BJ (cell line): ENCODE data around the gene CLMN. TPM values are rescaled to one million over a fixed set of nuclear protein-coding genes. Genes with fewer than 3 reads are reported as not detected.

Experiments
- CTCF ChIA-PET: fragments of 350-600 bp; formaldehyde crosslinking; extraction: SDS; loops from one replicate; lab custom pipeline; 2021; ENCODE audit warnings: antibody characterized with exemption, inconsistent platforms; lab: Yijun Ruan, JAX
- POLR2A ChIA-PET: fragments of 300-600 bp; sonication (Branson Sonifier 250); formaldehyde crosslinking; extraction: SDS; loops from one replicate; lab custom pipeline; 2021; ENCODE audit warnings: antibody characterized with exemption; lab: Charles Lee
- DNase-seq: peaks from one replicate; pipeline ENCODE4 v3.0.0-alpha.2; 2011; ENCODE audit warnings: low read depth
- H3K27me3 ChIP-seq: 2 replicates; pipeline ENCODE4 v1.6.0; 2011; ENCODE audit warnings: low read length; ENCODE audit not compliant: control insufficient read depth, insufficient read depth
- H3K36me3 ChIP-seq: 2 replicates; pipeline ENCODE4 v1.5.1; 2011; ENCODE audit warnings: low read length; ENCODE audit not compliant: control insufficient read depth, insufficient read depth
- H3K4me3 ChIP-seq: 2 replicates; pipeline ENCODE4 v1.5.1; 2011; ENCODE audit warnings: low read depth, mild to moderate bottlenecking, control low read depth, low read length
- CTCF ChIP-seq: IDR thresholded peaks from 2 replicates; pipeline ENCODE4 v1.5.1; 2011; ENCODE audit warnings: low read depth, mild to moderate bottlenecking, control low read depth, inconsistent platforms, low read length, moderate library complexity; ENCODE audit not compliant: insufficient read depth
- polyA plus RNA-seq: library from polyadenylated mRNA; depleted of rRNA; stranded (reverse); fragments of >200 nt; gene quantifications from 2 replicates; pipeline ENCODE4 v1.2.3, GENCODE V29; 2011

Gene CLMN
- polyA plus RNA-seq, 1 experiment, result 0.13 TPM

- ChIA-PET POLR2A (no interaction called here), CTCF (no interaction called here)
- no peaks in the 10 kb centered on the region for H3K27me3 ChIP-seq
- H3K36me3 ChIP-seq, result no peaks in the 10 kb centered on the region
- no peak for DNase-seq
- no peak overlapping the region for H3K4me3 ChIP-seq
- TF ChIP-seq CTCF, result no peak
These were observed 83.9 kb downstream of the CLMN start for GRCh38 chr14:95235767-95236166.

- no peak overlapping the region for H3K4me3 ChIP-seq
- no peaks in the 10 kb centered on the region for H3K27me3 ChIP-seq
- ChIA-PET CTCF (no interaction called here), POLR2A (no interaction called here)
- no peaks in the 10 kb centered on the region for H3K36me3 ChIP-seq
- no peak for TF ChIP-seq CTCF
- no peak for DNase-seq
These were observed 84.4 kb downstream of the CLMN start for GRCh38 chr14:95235351-95235750.

- no peaks in the 10 kb centered on the region for H3K27me3 ChIP-seq
- POLR2A ChIA-PET, result no interaction called here
- DNase-seq, result no peak
- no peaks in the 10 kb centered on the region for H3K36me3 ChIP-seq
- TF ChIP-seq CTCF, result no peak
- CTCF ChIA-PET, result no interaction called here
- no peak overlapping the region for H3K4me3 ChIP-seq
These were observed 85.3 kb downstream of the CLMN start for GRCh38 chr14:95234426-95234825.

GRCh38 chr14:95233702-95234241 is 85.9 kb downstream of the CLMN start:
- H3K27me3 ChIP-seq, result no peaks in the 10 kb centered on the region
- no peak overlapping the region for H3K4me3 ChIP-seq
- TF ChIP-seq CTCF, result no peak
- no peaks in the 10 kb centered on the region for H3K36me3 ChIP-seq
- DNase-seq, result no peak
- CTCF ChIA-PET, result no interaction called here
- POLR2A ChIA-PET, result no interaction called here

- TF ChIP-seq CTCF, result no peak
- CTCF ChIA-PET, result no interaction called here
- H3K36me3 ChIP-seq, result no peaks in the 10 kb centered on the region
These were observed 86.7 kb downstream of the CLMN start for GRCh38 chr14:95232894-95233584.

More at GRCh38 chr14:95232894-95233584, 86.7 kb downstream of the CLMN start:
- DNase-seq, result no peak
- POLR2A ChIA-PET, result no interaction called here
- Histone ChIP-seq H3K4me3 (no peak overlapping the region), H3K27me3 (no peaks in the 10 kb centered on the region)
